ENCODE measurements around the gene NPY.

NPY gene

GRCh38 chr7:24313777-24314176, 29.8 kb downstream of the NPY start:
- H3K27ac ChIP-seq: no peak overlapping the region
- no peak for TF ChIP-seq CTCF (conservative IDR thresholded peaks at IDR 0.05)

DNA sequence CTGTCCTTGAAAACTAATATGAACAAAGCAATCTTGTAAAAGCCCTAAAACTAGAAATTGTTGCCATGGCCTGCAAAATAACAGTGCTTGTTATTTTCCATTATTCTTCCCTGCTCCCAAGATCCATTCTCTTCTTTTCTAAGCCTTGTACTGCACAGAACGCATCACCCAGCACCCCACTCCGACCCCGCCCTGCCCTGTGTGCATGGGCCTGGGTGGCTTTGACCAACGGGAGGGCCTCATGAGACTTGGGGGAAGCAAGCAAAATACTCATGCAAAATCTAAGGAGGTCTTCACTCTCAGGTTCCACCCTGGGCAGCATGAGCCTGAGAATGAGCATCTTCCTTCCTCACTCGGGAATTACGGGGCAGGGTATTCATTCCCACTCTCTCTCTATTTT, 32.4 kb downstream of the NPY start:
- no peak overlapping the region for H3K27ac ChIP-seq
- TF ChIP-seq CTCF (conservative IDR thresholded peaks at IDR 0.05): no peak

GRCh38 chr7:24318326-24318725, 34.3 kb downstream of the NPY start:
- TF ChIP-seq CTCF (conservative IDR thresholded peaks at IDR 0.05): no peak; the same call in 1 of the 2 replicates
- H3K27ac ChIP-seq: no peak overlapping the region

DNA sequence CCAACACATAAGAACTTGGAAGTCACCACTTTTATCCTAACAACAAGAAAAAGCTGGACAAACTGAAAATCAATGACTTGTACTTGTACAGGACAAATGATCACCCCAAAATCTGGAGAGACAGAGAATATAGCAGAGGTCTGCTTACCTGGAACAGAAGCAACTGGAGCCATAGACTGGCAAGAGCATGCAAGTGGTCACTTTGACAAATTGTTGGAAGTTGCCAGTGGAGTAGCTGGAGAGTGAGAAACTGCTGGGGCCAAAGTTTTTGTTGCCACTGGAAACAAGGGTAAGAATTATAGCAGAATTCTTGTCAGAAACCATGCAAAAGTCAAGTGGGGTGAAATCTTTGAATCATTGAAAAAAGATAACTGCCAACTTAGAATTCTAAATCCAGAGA, 35.2 kb downstream of the NPY start:
- no peak for TF ChIP-seq CTCF (conservative IDR thresholded peaks at IDR 0.05)
- H3K27ac ChIP-seq: no peak overlapping the region

GRCh38 chr7:24323961-24324480, 40.0 kb downstream of the NPY start:
- H3K27ac ChIP-seq: no peak overlapping the region
- no peak for TF ChIP-seq CTCF (conservative IDR thresholded peaks at IDR 0.05)

- no peak overlapping the region for H3K27ac ChIP-seq
- TF ChIP-seq CTCF (conservative IDR thresholded peaks at IDR 0.05): no peak
Measured at GRCh38 chr7:24325708-24326107, 41.7 kb downstream of the NPY start.

DNA sequence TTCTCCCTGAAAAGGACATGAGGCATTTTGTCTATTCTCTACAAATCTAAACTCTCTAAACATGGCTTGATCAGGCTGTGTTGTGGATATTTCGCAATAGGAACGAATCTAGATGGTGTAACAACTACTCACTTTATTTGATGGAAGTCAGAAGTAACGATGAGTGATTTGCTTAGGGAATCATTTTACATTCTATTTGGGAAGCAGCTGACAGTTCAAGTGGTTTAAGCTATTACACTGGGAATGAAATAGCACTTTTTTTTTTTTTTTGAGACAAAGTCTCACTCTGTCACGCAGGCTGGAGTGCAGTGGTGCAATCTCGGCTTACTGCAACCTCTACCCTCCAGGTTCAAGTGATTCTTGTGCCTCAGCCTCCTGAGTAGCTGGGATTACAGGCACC, 44.1 kb downstream of the NPY start:
- H3K27ac ChIP-seq: no peak overlapping the region
- no peak for TF ChIP-seq CTCF (conservative IDR thresholded peaks at IDR 0.05)

Data from VCaP (cell line).